ENCODE results near the gene OBI1.

The OBI1 gene

DNA sequence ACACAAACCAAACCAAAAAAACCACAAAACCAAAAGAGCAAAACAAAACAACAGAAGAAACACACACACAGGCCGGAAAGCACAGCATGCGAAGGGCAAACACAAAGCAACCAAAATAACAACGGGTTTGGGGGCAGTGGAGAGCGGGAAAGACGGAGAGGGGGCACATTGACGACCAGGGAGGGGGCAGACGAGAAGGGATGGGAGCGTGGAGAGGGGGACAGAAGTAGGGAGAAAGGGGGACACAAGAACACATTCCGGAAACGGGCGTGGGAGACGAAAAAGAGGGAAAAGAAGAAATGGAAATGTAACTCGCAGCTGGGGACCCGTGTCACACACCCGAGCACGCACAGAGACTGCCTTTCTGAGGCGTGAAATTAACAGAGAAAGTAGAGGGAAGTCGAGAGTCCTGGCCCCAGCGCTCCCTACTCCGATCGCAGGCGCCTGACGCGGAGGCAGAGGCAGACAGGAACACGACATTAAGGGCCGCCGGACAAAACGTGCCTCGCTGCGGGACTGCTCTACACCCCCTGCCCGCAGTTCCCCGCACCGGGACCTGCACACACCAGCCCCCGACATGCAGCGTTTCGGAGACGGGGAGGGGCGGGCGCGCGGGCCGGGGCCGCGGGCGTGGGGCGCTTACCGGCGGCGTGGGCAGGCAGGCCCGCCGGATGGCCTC is 56.3 kb downstream of the OBI1 start:
- no peak for DNase-seq

DNA sequence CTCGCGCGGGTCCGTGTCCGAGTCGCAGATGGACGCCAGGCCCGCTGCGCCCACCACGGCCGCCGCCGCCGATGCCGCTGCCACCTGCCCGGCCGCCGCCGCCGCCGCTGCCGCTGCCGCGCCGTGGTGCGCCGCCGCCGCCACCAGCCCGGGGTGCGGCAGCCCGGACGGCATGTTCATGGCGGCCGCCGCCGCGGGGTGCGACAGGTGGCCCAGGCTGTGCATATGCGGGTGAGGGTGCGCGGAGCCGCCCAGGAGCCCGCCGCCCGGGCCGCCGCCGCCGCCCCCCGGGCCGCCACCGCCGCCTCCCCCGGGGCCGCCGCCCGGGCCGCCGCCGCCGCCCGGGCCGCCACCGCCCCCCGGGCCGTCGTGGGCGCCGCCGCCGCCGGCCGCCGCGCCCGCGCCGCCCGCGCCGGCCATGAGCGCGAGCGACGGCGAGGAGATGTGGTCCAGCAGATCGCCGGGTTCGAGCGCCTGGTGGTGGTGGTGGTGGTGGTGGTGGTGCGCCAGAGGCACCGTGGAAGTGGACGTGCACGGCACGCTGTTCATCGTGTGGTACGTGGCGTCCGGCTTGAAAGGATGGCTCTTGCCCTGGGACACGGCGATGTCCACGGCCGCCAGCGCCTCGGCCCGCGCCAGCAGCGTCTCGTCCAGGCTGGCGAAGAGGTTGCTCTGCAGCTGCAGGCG is 56.9 kb downstream of the OBI1 start:
- DNase-seq = no peak

- DNase-seq = no peak
Observed at GRCh38 chr13:78601124-78601873, 57.7 kb downstream of the OBI1 start.

- no peak for DNase-seq
Observed at GRCh38 chr13:78600280-78600883, 58.6 kb downstream of the OBI1 start.

DNA sequence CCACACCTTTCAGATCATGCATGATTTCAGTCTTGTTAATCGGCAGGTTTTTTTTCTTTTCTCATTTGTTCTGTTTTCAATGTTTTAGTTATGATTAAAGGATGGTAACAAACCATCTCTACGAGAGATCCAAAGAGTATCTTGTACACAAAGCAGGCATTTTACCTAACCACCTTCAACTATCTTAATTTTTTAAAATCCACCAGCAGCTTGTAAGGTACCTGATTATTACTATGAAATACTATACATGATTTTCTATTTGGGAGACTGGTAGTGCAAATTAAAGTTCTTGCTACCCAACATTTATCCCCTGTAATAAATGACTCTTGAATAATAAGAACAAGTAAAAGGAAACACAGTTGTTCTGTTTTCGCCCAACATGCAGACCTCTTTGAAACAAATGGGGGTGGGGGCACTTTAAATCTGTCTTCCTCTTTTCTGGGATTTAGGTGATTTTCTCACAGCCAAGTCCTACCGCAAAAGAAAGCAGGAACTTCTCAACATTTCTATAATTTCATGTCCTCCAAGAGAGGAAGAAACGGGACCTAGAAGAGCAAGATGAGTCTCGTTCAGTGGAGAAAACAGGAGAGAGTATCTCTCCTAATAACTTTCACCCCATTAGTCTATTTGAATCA is 59.2 kb downstream of the OBI1 start:
- DNase-seq = no peak

- DNase-seq = no peak
Observed at GRCh38 chr13:78598966-78599644, 59.9 kb downstream of the OBI1 start.

DNA sequence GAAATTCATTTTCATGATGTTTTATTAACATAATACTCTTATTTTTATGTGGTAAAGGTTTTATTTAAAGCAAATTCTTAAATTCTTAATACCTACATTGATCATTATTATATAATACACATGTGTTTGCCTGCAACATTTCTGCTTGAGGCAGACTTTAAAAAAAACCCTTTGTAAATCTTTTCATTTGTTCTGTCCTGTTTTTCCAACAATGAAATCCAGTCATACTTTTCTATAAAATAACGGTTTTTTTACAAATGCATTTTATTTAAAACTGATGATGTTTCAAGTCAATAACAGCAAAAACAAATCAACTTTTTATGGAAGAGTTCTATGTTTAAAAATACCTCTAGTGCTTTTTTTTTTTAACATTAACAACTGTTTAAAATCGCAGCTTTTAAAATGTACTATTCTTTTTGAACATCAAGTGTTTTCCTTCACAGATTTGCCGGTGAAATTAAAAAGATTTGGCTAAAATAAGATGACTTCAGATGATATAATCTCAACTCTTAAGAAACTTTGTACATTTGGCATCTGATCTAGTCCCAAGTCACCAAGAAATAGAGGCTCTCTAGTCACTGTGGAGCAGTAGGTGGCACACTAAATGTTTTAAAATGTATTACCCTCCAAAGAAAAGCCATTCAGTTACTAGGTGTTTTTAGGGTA is 60.7 kb downstream of the OBI1 start:
- no peak for DNase-seq

- no peak for DNase-seq
Observed at GRCh38 chr13:78597602-78597932, 61.4 kb downstream of the OBI1 start.

- no peak for DNase-seq
Observed at GRCh38 chr13:78596736-78597601, 62.0 kb downstream of the OBI1 start.

GRCh38 chr13:78596399-78596735 is 62.6 kb downstream of the OBI1 start:
- no peak for DNase-seq

DNA sequence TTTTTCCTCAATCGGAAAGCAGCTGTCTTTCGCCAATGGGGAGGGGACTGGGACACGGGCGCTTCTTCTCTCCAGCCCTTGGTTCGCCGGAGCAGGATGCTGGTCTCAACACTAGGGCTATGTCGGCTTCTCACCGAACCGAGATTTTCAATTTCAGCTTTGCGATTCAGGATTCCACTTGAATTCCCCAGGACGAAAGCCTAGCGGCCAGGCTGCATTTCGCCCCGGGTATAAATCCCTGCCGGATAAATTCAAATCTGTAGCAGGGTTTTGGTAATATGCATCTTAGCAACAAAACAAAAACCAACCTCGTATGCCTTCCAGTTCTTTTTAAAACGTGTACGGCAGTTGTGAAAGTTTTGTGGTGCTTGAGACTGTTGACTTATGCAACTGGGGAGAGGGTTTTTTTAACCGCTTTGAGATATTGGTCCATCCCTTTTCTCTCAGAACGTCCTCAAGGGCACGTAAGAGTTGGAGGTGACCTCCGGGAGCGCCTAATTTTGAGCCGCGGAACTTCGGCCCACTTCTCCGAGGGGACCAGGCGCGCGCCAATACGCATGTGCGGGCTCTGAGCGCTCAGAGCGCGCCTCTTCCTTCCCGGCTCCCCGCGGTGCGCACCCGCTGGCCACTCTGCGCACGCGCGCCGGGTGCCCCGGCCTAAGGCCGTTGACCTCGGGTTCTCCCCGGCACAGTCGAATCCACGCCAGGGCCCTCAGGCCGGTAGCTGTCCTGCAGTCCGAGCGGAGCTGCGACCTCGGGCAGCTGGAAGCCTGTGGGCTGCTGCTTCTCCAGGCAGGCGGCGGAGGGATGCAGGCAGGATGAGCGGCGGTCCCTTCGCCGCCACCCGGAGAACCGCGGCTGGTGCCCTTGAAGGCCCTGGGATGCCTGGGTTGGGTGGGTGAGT is 63.2 kb downstream of the OBI1 start:
- DNase-seq = no peak

- DNase-seq = no peak
Observed at GRCh38 chr13:78594456-78594975, 64.4 kb downstream of the OBI1 start.

DNA sequence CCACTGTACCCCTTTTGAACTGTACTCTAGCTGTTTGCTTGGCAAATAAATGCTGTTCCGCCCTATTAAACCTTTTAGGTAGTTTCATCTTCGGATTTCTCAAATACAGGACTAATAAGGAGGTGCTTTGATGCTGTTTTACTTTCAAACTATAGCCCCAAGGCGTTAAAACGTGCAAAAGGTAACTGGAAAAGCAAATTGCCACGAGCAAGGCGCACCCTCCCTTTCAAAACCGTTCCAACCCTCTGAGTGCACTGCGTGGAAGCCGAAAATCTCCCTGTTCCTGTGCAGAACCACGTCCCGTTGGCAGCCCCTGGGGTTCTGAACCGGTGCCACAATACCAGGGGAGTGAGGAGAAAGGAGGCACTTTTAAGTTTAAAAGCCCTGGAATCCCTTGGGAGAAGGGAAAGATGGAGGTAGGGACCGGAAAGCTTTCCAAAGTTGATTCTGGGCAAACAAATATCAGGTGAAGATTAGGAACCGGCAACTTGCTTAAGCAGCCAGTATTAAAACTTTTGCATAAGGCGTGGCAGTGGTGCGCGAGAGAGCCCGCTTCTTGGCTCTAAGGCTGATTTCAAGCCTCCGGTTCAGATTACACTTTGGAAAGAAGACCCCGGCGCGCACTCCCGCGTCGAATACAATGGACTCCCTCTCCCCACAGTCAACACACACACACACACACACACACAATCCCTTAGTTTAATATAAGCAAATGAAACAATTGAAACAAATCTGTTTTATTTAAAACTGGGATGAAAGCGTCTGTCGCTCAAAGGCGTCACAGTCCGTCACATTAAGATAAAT is 65.1 kb downstream of the OBI1 start:
- DNase-seq = no peak

- DNase-seq = no peak
Observed at GRCh38 chr13:78593129-78593528, 65.8 kb downstream of the OBI1 start.

DNA sequence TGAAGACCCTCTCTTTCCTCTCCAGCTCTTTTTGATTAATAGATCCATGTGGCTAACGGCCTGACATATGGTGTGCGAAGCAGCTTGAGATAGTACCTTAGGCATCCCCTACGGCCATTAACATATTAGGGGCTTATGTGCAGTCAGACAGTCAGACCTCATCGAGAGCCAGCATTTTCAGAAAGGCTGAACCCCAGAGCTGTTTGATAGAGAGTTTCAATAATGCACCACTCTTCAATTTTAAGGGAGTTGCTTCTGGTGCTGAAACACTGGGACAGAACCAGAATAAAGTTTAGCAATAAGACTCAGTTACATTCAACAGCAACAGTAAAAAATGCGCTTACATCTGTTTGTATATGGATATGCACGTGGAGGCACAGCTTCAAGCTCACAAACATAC is 66.4 kb downstream of the OBI1 start:
- no peak for DNase-seq

DNA sequence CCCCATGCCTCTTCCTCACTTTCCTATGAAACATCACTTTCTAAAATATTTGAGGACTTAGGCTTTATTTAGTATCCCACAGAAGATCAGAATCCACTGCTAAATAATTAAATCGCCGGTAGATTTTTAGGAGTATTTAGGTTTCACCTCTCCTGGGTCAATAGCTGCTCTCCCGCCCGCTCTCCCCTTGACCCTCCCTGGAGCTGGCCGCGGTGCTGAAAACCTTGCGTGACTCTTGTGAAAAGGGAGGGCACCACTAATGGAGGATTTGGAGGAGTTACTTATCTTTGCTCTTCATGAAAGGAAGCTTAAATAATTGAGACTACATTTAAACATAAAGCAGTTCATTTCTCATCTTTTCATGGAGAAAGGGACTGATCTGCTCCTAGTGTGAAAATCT is 69.7 kb downstream of the OBI1 start:
- DNase-seq = no peak

DNA sequence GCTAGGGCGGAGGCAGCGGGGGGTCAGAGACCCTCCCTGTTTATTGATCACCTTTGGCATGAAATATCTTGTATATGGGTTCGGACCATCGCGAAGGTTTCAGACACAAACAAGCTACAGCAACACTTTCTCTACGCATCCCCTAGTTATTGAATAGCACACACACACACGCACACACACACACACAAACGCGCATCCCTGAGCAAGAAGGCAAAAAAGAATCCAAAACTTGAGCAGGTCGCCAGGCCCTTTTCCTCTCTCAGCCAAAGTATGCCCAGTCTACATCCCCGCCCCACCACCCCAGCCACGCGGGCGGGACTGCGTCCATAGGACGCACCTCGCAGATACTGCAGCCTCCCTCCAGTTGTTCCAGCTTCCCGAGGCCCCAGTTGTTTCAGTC is 71.6 kb downstream of the OBI1 start:
- DNase-seq = no peak

- no peak for DNase-seq
Observed at GRCh38 chr13:78586706-78587105, 72.2 kb downstream of the OBI1 start.

DNA sequence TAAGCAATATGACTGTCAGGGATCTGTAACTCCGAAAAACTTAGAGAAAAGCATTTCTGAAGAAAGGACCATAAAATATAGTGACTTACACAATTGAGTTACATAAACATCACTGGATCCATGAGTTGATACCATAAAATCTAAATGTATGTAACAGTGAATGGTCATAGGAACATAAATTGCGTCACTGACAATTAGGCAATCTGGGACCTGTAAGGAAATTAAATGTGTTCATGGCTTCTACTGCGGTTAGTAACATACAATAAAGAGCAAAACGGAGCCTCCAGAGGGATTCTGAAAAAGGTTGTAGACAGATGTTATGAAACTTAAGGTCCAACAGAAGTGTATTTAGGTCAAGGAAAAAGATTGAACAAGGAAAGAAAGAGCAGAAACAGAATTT is 82.7 kb downstream of the OBI1 start:
- no peak for DNase-seq

Measured in CD4-positive, alpha-beta T cell treated with Interleukin-12 subunit alpha and Interleukin-12 subunit beta, for 1 hour (primary cell).